Renal pelvis (tissue), 4 donors: Measurements from ENCODE around the gene ACCSL. TPM values are rescaled to one million over a fixed set of nuclear protein-coding genes. Genes with fewer than 3 reads are reported as not detected.
A peak's percentile ranks its signal among the peaks of the same experiment; 100 is the strongest.

Experiments used
- DNase-seq: peaks from one replicate; pipeline ENCODE4 v3.0.0-alpha.2; 2013
- polyA plus RNA-seq, 3 donors: library from polyadenylated mRNA; unstranded; fragments of 120-200 nt; gene quantifications; one replicate each; pipeline ENCODE4 v1.2.1, GENCODE V29; 2013; ENCODE audit not compliant: insufficient read length in 3 of 3

The ACCSL gene
- polyA plus RNA-seq, 3 donors = 0.13 TPM; not detected in 2

DNA sequence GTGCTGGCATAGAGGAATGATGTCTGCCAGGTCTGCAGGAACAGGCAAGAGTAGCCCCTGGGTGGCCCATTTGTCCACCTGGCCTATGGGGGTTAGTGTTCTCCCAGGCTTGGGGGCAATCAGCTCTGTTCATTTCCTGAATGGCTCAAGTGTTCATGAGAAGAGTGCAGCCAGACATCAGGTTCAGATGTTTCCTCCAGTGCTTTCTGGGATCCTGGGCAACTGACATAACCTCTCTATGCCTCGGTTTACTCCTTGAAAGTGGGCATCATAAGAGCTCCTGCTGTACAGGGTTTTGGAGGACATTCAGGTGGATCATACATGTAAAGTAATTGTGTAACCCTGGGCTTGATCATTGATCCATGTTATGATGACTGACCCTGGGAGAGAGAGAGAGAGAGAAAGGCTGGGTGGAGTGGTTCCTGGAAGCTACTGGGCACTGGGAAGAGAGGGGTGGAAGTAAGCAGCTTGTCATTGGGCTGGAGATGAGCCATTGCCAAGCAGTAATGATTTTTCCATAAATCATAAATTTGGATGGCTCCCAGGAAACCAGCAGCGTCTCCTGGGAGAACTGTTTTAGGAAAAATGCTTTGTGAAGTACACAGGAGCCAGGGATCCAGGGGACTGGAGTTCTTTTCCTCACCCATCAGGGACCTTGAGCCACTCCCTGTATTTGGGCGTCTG lies 30.2 kb upstream of the ACCSL start:
- DNase-seq = no peak

GRCh38 chr11:44018127-44018521 lies 29.7 kb upstream of the ACCSL start:
- no peak for DNase-seq

DNA sequence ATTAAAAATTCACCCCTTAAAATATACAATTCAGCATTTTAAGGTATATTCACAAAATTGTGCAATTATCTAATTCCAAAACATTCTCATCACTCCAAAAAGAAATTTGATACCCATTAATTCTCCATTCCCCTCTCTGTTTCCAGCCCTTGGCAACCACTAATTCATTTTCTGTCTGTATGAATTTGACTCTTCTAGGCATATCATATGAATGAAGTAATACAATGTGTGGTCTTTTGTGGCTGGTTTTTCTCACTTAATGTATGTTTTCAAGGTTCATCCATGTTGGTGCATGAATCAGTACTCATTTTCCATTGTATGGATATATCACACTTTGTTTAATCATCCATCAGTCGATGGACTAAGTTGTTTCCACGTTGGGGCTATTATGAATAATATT lies 29.0 kb upstream of the ACCSL start:
- DNase-seq = no peak

GRCh38 chr11:44024977-44025376 lies 22.8 kb upstream of the ACCSL start:
- no peak for DNase-seq

- DNase-seq = no peak
Observed at GRCh38 chr11:44025727-44026126, 22.1 kb upstream of the ACCSL start.

DNA sequence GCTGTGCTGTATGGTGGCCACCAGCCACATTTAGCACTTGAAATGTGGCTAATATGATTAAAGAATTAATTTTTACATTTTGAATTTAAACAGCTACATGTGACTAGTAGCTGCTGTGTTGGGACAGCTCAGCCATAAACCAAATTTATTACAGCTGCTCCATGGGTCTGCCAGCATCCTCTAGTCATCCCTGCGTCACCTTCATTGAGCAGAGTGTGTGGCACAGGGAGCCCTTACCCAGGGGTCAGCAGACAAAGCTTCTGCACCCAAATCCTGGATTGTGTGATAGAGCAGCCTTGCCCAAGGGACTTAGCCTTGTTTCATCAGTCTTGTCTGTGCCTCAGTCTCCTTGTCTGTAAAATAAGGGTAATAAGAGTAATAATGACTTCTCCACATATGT lies 19.4 kb upstream of the ACCSL start:
- DNase-seq = no peak

DNA sequence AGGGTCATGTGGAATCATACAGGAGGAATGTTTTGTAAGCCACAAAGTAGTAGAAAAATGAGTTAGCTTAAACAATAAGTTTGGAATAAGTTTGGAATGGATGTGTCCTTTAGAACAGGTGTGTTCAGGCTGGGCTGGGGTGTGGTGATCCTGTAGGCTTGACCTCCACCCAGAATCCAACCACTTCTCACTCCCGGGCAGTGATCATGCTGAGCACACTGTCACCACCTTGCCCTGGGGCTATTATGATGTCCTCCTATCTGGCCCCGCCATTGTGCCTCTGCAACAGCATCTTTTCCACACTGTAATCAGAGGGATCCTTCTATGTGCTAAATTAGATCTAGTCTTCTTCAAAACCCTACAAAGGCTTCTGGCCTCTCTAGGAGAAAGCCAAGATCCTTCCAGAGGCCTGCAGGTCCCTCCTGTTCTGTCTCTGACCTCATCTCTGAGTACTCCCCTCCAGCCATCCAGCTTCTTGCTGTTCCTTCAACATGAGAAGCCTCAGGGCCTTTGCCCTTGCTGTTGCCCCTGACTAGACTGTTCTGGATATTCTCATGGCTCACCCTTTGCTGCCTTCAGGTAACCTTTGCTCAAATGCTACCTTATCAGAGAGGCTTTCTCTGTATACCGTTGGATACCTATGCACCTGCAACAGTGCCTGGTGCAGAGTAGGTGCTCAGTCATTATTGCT lies 18.8 kb upstream of the ACCSL start:
- DNase-seq = no peak

DNA sequence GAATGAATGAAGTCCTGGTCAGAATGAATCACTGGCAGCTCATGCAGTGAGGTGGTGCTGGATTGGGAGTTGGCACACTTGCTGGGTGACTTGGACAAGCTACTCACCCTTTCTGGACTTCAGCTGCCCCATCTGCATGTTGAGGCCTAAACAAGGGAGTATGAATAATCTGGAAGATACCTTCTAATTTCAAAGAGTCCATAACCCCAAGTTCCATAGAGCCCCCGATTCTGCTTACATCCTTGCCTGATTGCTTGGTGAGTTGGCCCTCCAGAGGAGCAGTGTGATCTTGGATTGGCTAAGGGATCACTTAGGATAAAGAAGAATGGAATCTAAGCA lies 18.3 kb upstream of the ACCSL start:
- no peak for DNase-seq

DNA sequence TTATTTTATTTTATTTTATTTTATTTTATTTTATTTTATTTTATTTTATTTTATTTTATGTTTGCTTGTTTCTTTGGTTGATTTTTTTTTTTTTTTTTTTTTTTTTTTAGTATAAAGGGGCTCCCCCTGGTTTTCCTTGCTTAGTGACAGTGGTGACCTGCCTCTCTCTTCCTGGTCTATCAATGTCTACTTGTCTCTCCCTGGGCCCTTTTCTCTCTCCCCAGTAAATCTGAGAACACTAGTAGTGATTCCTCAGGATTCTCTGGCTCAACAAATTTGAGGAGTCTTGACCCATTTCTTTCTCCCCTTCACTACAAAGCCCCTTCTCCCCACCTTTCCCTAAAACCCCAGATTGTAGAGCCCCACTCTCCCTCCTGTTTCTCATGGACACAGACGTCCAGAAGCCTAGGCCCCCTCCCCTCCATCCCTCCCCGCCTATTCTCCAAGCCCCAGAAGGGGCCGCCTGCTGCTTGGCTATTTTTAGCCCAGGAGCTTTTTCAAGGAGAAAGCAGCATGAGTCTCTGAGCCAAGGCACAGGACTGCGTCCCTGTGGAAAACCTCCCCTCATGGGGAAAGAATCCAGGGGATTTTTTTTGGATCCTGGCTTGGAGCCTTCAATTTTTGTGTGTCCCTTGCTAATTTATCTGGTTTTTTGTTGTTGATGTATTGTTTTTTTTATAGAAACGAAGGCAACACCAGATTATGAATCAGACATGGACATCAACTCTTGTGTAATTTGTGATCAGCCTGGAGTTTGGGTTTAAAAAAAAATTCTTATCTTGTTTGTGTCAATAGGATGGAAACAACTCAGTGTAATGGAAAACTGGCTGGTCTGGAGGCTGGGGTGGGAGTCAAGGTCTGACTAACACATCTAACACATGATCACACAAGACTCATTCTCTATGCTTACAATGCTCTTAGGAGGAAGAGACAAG lies 17.5 kb upstream of the ACCSL start:
- DNase-seq = peak; percentile 31

DNA sequence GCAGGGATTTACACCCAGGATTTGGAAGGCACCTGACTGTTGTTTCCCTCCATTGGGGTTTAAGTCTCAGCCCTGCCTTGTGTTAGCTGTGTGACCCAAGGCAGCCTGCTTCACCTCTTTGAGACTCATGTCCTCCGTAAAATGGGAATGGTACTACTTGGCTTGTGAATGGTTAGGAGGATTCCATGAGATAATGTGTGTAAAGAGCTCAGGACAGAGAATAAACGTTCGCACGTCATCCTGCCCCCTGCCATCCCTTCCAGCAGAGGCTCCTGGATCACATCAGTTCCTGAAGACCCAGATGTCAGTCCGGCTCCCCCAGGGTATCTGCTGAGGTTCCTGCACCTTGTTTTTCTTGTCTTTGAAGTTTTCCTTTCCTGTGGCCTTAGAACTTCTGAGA lies 16.8 kb upstream of the ACCSL start:
- DNase-seq = no peak

GRCh38 chr11:44031549-44031948 lies 16.2 kb upstream of the ACCSL start:
- no peak for DNase-seq

DNA sequence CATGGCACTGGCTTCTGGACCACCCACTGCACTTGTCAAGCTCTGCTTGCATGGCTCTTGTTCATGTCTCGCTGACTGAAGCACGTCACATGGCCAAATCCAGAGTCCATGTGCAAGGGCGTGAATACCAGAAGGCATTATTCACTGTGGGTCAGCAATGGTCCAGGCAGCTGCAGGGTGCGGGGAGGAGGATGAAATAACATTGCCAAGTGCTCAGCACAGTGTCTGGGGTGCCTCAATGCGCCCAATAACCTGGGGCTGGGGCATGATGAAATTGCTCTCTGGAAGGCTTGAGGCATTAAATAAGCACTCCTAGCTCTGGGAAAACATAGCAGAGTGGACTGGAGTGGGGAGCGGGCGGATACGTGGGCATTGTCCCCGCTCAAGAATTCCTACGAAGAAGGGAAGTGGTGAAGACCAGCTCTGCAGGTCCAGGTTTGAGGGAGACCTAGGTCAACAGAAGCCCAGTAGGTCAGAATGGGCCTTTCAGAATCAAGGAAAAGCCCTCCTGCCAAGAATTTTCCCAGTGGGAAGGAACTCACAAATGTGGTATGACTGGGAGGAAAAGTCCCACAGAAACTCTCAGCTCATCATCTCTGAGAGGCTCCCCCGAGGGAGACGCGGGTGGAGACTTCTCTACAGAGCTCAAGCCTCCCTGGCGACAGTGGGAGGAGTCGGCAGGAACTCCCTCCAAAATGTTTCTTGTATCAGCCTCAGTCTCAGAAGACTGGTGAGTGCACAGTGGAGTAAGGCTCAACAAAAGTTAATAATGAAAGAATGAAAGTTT lies 15.3 kb upstream of the ACCSL start:
- no peak for DNase-seq

GRCh38 chr11:44033411-44033850 lies 14.3 kb upstream of the ACCSL start:
- no peak for DNase-seq

- no peak for DNase-seq
Observed at GRCh38 chr11:44033856-44034255, 13.9 kb upstream of the ACCSL start.

DNA sequence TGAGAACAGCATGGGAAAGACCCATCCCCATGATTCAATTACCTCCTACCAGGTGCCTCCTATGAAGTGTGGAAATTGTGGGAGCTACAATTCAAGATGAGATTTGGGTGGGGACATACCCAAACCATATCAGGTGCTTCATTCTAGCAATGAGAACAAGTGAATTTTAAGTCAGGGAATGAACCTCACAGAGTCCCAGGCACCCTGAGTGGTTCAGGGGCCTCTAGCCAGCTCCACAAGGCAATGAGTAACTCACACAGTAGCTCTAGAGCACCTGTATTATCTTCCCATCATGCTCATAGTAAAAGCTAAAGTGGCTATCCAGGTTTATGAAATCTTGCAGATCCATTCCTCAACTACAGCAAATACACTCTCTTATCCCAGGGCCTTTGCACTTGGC lies 13.1 kb upstream of the ACCSL start:
- no peak for DNase-seq

- peak; percentile 73 for DNase-seq
Observed at GRCh38 chr11:44036811-44037657, 10.7 kb upstream of the ACCSL start.

- DNase-seq = no peak
Observed at GRCh38 chr11:44037658-44037998, 10.2 kb upstream of the ACCSL start.

- DNase-seq = no peak
Observed at GRCh38 chr11:44043157-44043556, 4.6 kb upstream of the ACCSL start.

DNA sequence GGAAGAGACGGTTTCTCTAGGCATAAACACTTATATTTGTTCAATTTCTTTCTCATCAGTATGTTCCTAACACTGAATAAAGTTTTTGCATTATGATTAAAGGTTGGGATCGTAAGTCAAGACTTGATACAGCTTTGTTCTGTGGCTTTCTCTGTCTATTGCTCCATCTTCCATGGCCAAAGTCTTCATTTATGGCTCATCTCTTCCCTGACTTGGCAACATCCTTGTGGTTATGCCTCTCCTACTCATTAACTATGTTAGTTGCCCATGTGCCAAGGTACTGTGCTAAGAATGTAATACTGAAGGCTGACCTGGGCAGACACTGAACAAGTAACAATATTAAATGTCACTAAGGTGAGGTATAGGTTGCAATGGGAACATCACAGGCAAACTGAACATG lies 1.6 kb upstream of the ACCSL start:
- DNase-seq = no peak

GRCh38 chr11:44047298-44047697 lies 483 bp upstream of the ACCSL start:
- DNase-seq = no peak

DNA sequence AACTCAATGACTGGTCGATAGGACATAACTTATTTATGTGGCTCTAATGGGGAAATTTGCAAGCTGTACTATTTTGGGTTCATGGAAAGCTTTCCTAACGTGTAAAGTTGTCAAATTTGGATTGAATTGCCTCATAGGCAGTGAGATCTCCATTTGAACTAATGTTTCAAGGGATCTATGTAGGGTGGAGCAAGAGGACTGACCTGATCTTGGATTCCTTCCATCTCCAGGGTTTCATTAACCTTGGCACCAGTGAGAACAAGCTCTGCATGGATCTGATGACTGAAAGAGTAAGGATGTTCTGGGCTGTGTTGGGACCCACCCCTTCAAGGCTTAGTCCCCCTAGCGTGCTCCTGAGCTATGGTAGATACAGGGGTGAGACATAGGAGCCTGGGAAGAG lies 2.1 kb downstream of the ACCSL start:
- no peak for DNase-seq
